Thoracic aorta (tissue), 2 donors: Measurements from ENCODE around the gene EDEM3. TPM values are rescaled to one million over a fixed set of nuclear protein-coding genes. Genes with fewer than 3 reads are reported as not detected.

ENCODE experiments used
- ATAC-seq: fragments of 150-250 bp; one replicate; pipeline ENCODE4 v1.8.0; 2017; ENCODE audit warnings: low read depth; ENCODE audit not compliant: insufficient number of reproducible peaks, low FRiP score
- DNase-seq: peaks from one replicate; pipeline ENCODE4 v3.0.0-alpha.2; 2020; ENCODE audit warnings: low spot score
- H3K27ac ChIP-seq, 2 donors: fragments of 200-600 bp; sonication (generic); 1 replicate in 1 of 2; 2 replicates in 1 of 2; pipeline ENCODE4 v1.5.1; 2016; ENCODE audit warnings: mild to moderate bottlenecking in 2 of 2, moderate library complexity in 2 of 2
- H3K27me3 ChIP-seq: fragments of 200-600 bp; sonication (generic); replicated peaks from 2 replicates; pipeline ENCODE4 v1.6.0; 2016; ENCODE audit warnings: mild to moderate bottlenecking; ENCODE audit not compliant: insufficient read depth
- H3K36me3 ChIP-seq: fragments of 200-600 bp; sonication (generic); one replicate; pipeline ENCODE4 v1.5.1; 2016
- H3K4me1 ChIP-seq, 2 donors: fragments of 200-600 bp; sonication (generic); 1 replicate in 1 of 2; 2 replicates in 1 of 2; pipeline versions ENCODE4 v1.5.1 to v1.6.0; 2016; ENCODE audit warnings: low read depth in 2 of 2, mild to moderate bottlenecking in 1 of 2; ENCODE audit not compliant: control insufficient read depth in 1 of 2
- H3K4me3 ChIP-seq: fragments of 200-600 bp; sonication (generic); 2 replicates; pipeline ENCODE4 v1.5.1; 2016; ENCODE audit warnings: mild to moderate bottlenecking
- H3K9me3 ChIP-seq: fragments of 200-600 bp; sonication (generic); 2 replicates; pipeline ENCODE4 v1.5.1; 2016
- total RNA-seq, 2 donors: library from RNA; depleted of rRNA; stranded (reverse); fragments of >200 nt; gene quantifications; one replicate each; pipeline versions ENCODE4 v1.1.0 to v1.2.3, GENCODE V29; 2016
- TF ChIP-seq, protein P1 (sequence below): fragments of 200-600 bp; sonication (generic); IDR thresholded peaks from one replicate; pipeline ENCODE4 v1.5.1; 2019; ENCODE audit warnings: antibody characterized with exemption

EDEM3 gene
- total RNA-seq, 2 donors from 2014 or later, result 44.0 to 71.5 TPM

DNA sequence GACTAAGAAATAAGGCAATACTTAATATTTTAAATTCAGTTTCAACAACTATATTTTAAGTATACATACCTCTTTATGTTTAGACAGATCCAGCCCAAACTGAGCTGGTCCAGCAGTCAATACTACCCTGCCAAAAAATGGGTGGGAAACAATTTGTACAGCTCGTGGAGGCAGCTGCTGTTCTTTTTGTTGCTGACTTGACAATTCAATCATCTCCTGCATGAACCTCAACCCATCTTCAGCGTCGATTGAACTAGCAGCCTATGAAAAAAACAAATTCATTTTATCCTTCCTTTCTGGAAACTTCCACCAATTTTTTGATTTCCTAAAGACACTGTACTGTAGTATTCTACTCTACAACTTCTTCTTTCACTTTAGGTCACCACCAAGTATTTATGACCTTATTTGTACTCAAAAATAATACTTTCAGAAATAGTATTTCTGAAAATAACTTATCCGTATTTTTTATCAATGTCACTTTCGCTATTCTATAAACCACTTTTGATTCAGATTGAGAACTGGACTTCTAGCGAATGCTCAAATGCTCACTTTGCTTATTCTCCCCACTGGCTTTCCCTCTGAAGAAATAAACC lies 46.5 kb downstream of the EDEM3 start:
- no peak for ATAC-seq
- no peak overlapping the region for H3K4me3 ChIP-seq
- TF ChIP-seq, protein P1, sequence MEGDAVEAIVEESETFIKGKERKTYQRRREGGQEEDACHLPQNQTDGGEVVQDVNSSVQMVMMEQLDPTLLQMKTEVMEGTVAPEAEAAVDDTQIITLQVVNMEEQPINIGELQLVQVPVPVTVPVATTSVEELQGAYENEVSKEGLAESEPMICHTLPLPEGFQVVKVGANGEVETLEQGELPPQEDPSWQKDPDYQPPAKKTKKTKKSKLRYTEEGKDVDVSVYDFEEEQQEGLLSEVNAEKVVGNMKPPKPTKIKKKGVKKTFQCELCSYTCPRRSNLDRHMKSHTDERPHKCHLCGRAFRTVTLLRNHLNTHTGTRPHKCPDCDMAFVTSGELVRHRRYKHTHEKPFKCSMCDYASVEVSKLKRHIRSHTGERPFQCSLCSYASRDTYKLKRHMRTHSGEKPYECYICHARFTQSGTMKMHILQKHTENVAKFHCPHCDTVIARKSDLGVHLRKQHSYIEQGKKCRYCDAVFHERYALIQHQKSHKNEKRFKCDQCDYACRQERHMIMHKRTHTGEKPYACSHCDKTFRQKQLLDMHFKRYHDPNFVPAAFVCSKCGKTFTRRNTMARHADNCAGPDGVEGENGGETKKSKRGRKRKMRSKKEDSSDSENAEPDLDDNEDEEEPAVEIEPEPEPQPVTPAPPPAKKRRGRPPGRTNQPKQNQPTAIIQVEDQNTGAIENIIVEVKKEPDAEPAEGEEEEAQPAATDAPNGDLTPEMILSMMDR, result no peak
- DNase-seq, result no peak
- peaks cover 23% of the 10 kb centered on the region for H3K36me3 ChIP-seq
- no peaks in the 10 kb centered on the region for H3K27me3 ChIP-seq
- H3K4me1 ChIP-seq, result no peaks in the 10 kb centered on the region
- no peaks in the 10 kb centered on the region for H3K9me3 ChIP-seq
- no peak overlapping the region for H3K27ac ChIP-seq

DNA sequence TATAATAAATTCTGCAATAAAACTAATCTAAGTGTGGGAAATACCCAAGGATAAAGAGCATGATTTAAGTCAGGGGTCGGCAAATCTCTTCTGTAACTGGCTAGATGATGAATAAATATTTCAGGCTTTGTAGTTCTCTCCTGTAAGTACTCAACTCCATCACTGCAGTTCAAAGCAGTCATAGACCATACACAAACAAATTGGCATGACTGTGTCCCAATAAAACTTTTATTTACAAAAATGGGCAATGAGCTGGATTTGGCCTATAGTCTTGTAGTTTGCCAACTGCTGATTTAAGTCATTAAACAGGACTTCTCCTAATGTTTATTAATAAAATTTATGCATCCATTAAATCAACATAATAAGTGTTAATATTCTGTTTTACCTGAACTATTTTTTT lies 49.4 kb downstream of the EDEM3 start:
- Histone ChIP-seq H3K9me3 (no peaks in the 10 kb centered on the region), H3K27ac (no peak overlapping the region), H3K4me1 (no peaks in the 10 kb centered on the region), H3K36me3 (peaks cover 20% of the 10 kb centered on the region), H3K27me3 (no peaks in the 10 kb centered on the region), H3K4me3 (no peak overlapping the region)
- no peak for ATAC-seq
- no peak for DNase-seq
- TF ChIP-seq, protein P1, result no peak

DNA sequence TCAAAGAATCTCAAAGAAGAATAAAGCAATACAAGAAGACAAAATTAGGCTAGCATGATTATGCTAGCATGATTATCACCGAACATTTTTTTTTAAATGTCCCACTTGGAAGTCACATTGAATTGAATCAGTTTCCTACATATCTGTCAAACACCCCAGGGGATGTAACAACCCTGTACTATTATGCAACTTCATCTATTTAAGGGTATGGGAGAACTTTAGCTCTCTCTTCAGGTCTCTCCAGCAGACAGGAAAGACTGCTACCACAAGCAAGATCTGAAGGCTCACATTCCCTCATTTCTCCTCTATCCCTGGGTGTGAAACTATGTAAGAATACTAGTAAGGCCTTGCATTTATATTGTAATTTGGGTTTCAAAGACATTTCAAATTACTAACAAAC lies 52.8 kb downstream of the EDEM3 start:
- H3K27me3 ChIP-seq, result no peaks in the 10 kb centered on the region
- DNase-seq, result no peak
- no peaks in the 10 kb centered on the region for H3K9me3 ChIP-seq
- H3K4me1 ChIP-seq, result no peaks in the 10 kb centered on the region
- TF ChIP-seq, protein P1, result no peak
- H3K4me3 ChIP-seq, result no peak overlapping the region
- H3K36me3 ChIP-seq, result peaks cover 7% of the 10 kb centered on the region
- no peak overlapping the region for H3K27ac ChIP-seq
- ATAC-seq, result no peak

DNA sequence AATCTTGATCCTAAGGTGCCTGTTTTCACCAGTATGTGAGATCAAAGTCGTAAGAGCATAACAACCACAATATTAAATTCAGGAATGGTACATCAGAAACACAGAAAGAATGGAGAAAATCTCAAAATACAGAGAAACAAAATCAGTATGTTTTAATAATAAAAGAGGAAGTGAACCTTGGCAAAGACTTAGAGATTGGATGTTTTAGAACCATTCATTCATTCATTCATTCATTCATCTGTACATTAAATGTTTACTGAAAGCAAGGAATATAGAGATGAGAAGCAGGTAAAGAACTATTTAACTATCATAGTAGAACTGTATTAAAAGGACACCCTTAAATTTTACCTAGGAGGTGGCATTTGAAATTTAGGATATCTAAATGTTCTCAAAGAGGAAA lies 55.7 kb downstream of the EDEM3 start:
- H3K4me3 ChIP-seq, result no peak overlapping the region
- H3K27me3 ChIP-seq, result no peaks in the 10 kb centered on the region
- no peaks in the 10 kb centered on the region for H3K9me3 ChIP-seq
- ATAC-seq (no peak), DNase-seq (no peak)
- no peak overlapping the region for H3K27ac ChIP-seq
- H3K4me1 ChIP-seq, result no peaks in the 10 kb centered on the region
- H3K36me3 ChIP-seq, result peaks cover 15% of the 10 kb centered on the region
- TF ChIP-seq, protein P1, result no peak

DNA sequence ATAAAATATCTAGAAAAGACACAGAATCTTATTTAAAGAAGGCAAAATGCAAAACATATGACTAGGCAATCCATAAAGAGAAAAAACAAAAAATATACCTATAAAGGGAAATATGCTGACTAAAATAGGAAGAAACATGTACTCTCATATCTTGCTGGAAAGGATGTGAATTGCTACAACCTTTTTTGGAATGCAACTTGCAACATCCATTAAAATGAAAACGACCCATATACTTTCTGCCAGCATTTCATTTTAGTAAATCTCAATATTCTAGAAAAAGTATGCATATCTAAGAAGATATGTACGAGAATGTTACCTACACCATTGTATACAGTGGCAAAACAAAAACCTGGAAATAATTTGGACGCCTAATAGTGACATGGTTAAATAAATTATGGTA lies 56.6 kb downstream of the EDEM3 start:
- no peaks in the 10 kb centered on the region for H3K9me3 ChIP-seq
- TF ChIP-seq, protein P1, result no peak
- no peaks in the 10 kb centered on the region for H3K27me3 ChIP-seq
- no peak for ATAC-seq
- H3K4me3 ChIP-seq, result no peak overlapping the region
- H3K36me3 ChIP-seq, result peaks cover 18% of the 10 kb centered on the region
- no peak for DNase-seq
- no peak overlapping the region for H3K27ac ChIP-seq
- no peaks in the 10 kb centered on the region for H3K4me1 ChIP-seq
